ENCODE results near the gene SPINK4.

The SPINK4 gene

DNA sequence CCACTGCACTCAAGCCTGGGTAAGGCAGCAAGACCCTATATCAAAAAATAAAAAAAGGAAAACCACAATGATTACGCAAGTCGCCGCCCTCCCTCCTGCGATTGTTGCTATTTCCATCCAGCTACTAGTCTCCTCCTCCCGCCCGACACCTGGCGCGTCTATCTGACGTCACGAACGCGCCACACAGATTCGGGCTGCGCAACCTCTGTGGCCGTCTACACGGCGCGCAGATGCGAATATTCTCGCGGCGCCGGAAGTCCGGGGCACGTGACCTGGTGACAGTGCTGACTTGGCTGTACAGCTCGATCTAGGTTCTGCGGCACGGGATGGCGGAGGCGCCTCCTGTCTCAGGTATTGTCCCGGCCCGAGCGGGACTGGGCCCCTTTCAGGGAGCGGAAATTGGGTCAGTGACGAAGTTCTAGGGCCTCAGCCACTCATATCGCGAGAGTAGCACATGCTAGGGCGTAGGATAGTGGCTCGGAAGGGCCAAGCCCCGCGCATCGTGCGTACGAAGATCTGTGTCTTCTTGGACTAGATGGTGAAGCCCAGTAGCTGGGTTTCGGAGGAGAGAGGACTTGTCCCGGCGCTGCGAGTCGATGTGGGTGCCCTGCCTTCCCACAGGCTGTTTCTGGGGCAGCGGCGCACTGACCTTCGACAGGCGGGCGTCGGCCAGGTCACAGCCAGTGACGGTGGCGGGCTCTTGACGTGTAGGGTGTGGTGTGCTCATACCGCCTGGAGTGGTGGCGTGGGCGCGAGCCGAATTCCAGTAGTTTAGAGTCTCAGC is 50.5 kb downstream of the SPINK4 start, which contains the start of gene NFX1:
Gene NFX1, plus strand, starts transcription at position 270 of the 784 bp plus-strand sequence. Its CDS starts 57 bp downstream, at position 327.
- DNase-seq (ENCODE audit: extremely low read depth in 1 of 2, low read depth in 1 of 2): peak; percentile 96 to 97

DNA sequence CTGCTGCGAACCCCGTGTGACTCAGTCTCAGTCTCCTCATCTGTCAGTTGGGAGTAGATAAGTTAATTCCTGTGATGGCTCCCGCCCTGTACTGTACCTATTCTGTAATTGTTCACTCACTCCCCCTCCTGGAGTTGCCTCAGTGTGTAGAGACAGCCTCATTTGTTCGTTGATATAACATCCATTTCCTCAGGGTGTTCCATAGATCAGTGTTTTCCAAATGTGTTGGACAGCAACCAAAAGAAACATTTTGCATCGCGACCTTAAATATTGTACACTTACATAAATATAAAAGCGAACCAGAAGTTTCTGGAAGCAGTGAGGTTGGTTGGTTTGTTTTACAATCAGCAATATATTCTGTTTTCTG is 51.0 kb downstream of the SPINK4 start:
- DNase-seq (ENCODE audit: extremely low read depth in 1 of 2, low read depth in 1 of 2): no peak

DNA sequence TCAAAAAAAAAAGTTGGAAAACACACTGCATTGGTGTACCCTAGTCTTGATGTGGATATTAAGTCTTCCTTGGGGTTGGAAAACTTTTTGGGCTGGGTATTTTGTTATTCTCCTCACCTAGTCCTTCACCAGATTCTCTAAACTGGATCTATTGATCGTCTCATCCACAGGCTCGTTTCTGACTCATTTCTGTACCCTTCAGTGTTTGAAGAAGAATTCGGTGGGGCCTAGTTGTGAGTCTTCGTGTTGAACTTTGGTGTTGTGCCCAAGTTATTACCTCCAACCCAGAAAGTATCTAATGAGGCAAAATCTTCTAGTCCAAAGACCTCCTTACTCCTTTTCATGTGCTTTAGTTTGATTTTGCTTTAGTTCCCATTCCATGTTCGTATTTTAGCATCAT is 51.9 kb downstream of the SPINK4 start:
- no peak for DNase-seq (ENCODE audit: extremely low read depth in 1 of 2, low read depth in 1 of 2)

DNA sequence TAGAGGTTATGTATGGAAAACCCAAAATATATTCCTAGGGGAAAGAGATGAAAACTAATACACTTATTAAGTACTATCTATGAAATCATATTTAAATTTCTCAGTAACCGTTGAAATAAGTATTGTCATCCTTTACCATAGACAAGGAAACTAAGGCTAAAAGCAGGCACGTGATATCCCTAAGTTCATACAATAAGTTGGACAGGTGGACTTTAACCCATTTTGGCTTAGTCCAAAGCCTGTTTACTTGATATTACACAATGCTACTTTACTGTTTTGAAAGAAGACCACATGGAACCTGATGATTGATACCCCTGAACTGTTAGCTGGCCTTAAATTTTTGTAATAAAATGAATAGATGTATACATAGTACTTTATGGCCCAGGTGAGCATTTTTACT is 53.8 kb downstream of the SPINK4 start:
- no peak for DNase-seq (ENCODE audit: extremely low read depth in 1 of 2, low read depth in 1 of 2)

- no peak for DNase-seq (ENCODE audit: extremely low read depth in 1 of 2, low read depth in 1 of 2)
These were observed 54.9 kb downstream of the SPINK4 start for GRCh38 chr9:33294670-33295432.

DNA sequence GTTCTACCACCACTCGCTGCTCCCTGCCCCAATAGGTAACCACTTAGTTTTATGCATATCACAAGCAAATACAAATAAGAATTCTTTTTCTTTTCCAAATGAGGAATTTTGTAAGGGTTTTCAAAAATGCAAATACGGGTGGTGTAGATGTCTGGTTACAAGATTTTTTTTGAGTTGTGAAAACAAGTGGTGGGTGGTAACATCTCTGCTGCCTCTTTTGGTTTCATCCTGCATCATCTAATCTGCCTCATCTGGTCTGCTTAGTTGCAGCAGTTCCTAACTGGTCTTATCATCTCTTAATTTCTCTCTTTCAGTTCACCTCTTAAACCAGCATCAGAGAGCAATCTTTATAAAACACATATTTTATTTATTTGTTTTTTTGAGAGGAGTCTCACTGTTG is 55.6 kb downstream of the SPINK4 start:
- no peak for DNase-seq (ENCODE audit: extremely low read depth in 1 of 2, low read depth in 1 of 2)

- no peak for DNase-seq (ENCODE audit: extremely low read depth in 1 of 2, low read depth in 1 of 2)
These were observed 57.5 kb downstream of the SPINK4 start for GRCh38 chr9:33297432-33297831.

All from activated CD8-positive, alpha-beta memory T cell treated with anti-CD3 and anti-CD28 coated beads for 1 hour (primary cell).